ENCODE results near the gene FUCA1.

GRCh38 chr1:23800400-23801337, 67.4 kb downstream of the FUCA1 start, which contains the start of gene GALE:
- no peak for TF ChIP-seq CTCF (conservative IDR thresholded peaks at IDR 0.05)
- TF ChIP-seq ZFX (IDR thresholded peaks at IDR 0.05) = no peak
